ENCODE results near the gene OR9Q1. TPM values are rescaled to one million over a fixed set of nuclear protein-coding genes. Genes with fewer than 3 reads are reported as not detected.
A peak's percentile ranks its signal among the peaks of the same experiment; 100 is the strongest.

OR9Q1 gene
- total and polyA plus RNA-seq, 2 of the 4 experiments (the other 2 are of a cell fraction) = not detected

GRCh38 chr11:58222721-58223120 lies 199.0 kb downstream of the OR9Q1 start:
- ATAC-seq (ENCODE audit: low read depth) (peak; percentile 42), DNase-seq (peak; percentile 41)
- no peaks in the 10 kb centered on the region for H3K27me3 ChIP-seq (ENCODE audit: control insufficient read depth, insufficient read depth, low read length)
- no peak overlapping the region for H3K4me2 ChIP-seq (ENCODE audit: low read depth, low read length)
- H3K56ac ChIP-seq (ENCODE audit: extremely low read depth, insufficient read depth, low read length) = no peak overlapping the region
- no peak overlapping the region for H2BK120ac ChIP-seq (ENCODE audit: low read depth, low read length)
- no peak overlapping the region for H4K5ac ChIP-seq (ENCODE audit: low read depth, low read length)
- H3K14ac ChIP-seq (replicated peaks; ENCODE audit: low read depth, low read length) = no peak overlapping the region
- dilution Hi-C loops (cut with HindIII; ENCODE audit: low sequenced_read_pairs, unreplicated experiment) (no loop called here), in situ Hi-C loops (cut with MboI; ENCODE audit: low sequenced_read_pairs) (no loop called here), intact Hi-C loops (cut with micrococcal nuclease) (no loop called here)
- no peak overlapping the region for H4K91ac ChIP-seq (ENCODE audit: insufficient read depth, low read depth, low read length)
- H3K4me3 ChIP-seq (ENCODE audit: insufficient read depth, low read depth, low read length) = no peak overlapping the region
- H3K4ac ChIP-seq (ENCODE audit: low read depth, low read length) = no peak overlapping the region
- ChIA-PET POLR2A (ENCODE audit: unreplicated experiment) (no interaction called here), CTCF (no interaction called here)
- no peak overlapping the region for H3K18ac ChIP-seq (ENCODE audit: low read depth, low read length)
- no peak overlapping the region for H3K9ac ChIP-seq (ENCODE audit: low read depth, low read length)
- no peaks in the 10 kb centered on the region for H3K4me1 ChIP-seq (ENCODE audit: control insufficient read depth, insufficient read depth, low read length)
- no CpG with 5 or more reads among the region's 7 CpGs for WGBS, 2 experiments (ENCODE audit: extremely low coverage in 2 of 2, insufficient read length in 1 of 2)
- no TSS peak for BruUV-seq (replicated peaks)
- no peaks in the 10 kb centered on the region for H3K9me1 ChIP-seq (ENCODE audit: insufficient read depth, low read length)
- no peak overlapping the region for H3K27ac ChIP-seq (ENCODE audit: insufficient read depth, low read length)
- H3K79me1 ChIP-seq (ENCODE audit: low read depth in 1 of 2, low read length in 2 of 2) = no peaks in the 10 kb centered on the region
- no peaks in the 10 kb centered on the region; the same call in 1 of the 2 replicates for H3K9me3 ChIP-seq (ENCODE audit: control insufficient read depth, insufficient read depth, low read length)
- H2AK9ac ChIP-seq (replicated peaks; ENCODE audit: low read depth, low read length, poor library complexity) = no peak overlapping the region
- no peaks in the 10 kb centered on the region for H3K36me3 ChIP-seq (ENCODE audit: control insufficient read depth, insufficient read depth, low read length)
- no peak overlapping the region for H2AK5ac ChIP-seq (ENCODE audit: low read depth, low read length)
- H4K20me1 ChIP-seq (ENCODE audit: insufficient read depth, low read length) = no peaks in the 10 kb centered on the region
- TF ChIP-seq RFX5 (IDR thresholded peaks at IDR 0.05; ENCODE audit: low read depth, low read length) (no peak), CEBPB (IDR thresholded peaks at IDR 0.05; ENCODE audit: low read depth, low read length) (no peak), CHD1 (IDR thresholded peaks at IDR 0.05; ENCODE audit: low read depth, low read length) (no peak), BHLHE40 (IDR thresholded peaks at IDR 0.05; ENCODE audit: low read depth, low read length) (no peak), NFE2L2 (IDR thresholded peaks at IDR 0.05; ENCODE audit: low read depth, low read length) (no peak), USF2 (IDR thresholded peaks at IDR 0.05; ENCODE audit: low read depth, low read length) (no peak), MXI1 (IDR thresholded peaks at IDR 0.05; ENCODE audit: borderline replicate concordance, low read depth, low read length) (no peak), RCOR1 (IDR thresholded peaks at IDR 0.05; ENCODE audit: insufficient replicate concordance, low read length) (no peak), MAFK (IDR thresholded peaks at IDR 0.05; ENCODE audit: low read depth, low read length) (no peak), FOS (IDR thresholded peaks at IDR 0.05; ENCODE audit: low read depth, low read length) (no peak), SMC3 (IDR thresholded peaks at IDR 0.05; ENCODE audit: low read depth, low read length) (no peak), MAZ (IDR thresholded peaks at IDR 0.05; ENCODE audit: borderline replicate concordance, low read depth, low read length) (no peak), RAD21 (IDR thresholded peaks at IDR 0.05; ENCODE audit: low read length) (no peak), POLR2A (IDR thresholded peaks at IDR 0.05; ENCODE audit: low read depth, low read length) (no peak)
- TF ChIP-seq, protein P1, sequence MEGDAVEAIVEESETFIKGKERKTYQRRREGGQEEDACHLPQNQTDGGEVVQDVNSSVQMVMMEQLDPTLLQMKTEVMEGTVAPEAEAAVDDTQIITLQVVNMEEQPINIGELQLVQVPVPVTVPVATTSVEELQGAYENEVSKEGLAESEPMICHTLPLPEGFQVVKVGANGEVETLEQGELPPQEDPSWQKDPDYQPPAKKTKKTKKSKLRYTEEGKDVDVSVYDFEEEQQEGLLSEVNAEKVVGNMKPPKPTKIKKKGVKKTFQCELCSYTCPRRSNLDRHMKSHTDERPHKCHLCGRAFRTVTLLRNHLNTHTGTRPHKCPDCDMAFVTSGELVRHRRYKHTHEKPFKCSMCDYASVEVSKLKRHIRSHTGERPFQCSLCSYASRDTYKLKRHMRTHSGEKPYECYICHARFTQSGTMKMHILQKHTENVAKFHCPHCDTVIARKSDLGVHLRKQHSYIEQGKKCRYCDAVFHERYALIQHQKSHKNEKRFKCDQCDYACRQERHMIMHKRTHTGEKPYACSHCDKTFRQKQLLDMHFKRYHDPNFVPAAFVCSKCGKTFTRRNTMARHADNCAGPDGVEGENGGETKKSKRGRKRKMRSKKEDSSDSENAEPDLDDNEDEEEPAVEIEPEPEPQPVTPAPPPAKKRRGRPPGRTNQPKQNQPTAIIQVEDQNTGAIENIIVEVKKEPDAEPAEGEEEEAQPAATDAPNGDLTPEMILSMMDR (conservative IDR thresholded peaks at IDR 0.05; ENCODE audit: low read depth, low read length) = no peak
- TF ChIP-seq, protein P2, sequence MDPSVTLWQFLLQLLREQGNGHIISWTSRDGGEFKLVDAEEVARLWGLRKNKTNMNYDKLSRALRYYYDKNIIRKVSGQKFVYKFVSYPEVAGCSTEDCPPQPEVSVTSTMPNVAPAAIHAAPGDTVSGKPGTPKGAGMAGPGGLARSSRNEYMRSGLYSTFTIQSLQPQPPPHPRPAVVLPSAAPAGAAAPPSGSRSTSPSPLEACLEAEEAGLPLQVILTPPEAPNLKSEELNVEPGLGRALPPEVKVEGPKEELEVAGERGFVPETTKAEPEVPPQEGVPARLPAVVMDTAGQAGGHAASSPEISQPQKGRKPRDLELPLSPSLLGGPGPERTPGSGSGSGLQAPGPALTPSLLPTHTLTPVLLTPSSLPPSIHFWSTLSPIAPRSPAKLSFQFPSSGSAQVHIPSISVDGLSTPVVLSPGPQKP (IDR thresholded peaks at IDR 0.05; ENCODE audit: borderline replicate concordance, low read depth, low read length) = no peak
- H2BK15ac ChIP-seq (ENCODE audit: low read depth, low read length) = no peak overlapping the region
- H3K23ac ChIP-seq (ENCODE audit: low read depth, low read length) = no peak overlapping the region
- H2BK5ac ChIP-seq (ENCODE audit: low read depth, low read length, poor library complexity, severe bottlenecking) = no peak overlapping the region
- H2BK20ac ChIP-seq (ENCODE audit: low read depth, low read length) = no peak overlapping the region
- H4K8ac ChIP-seq (ENCODE audit: low read depth in 2 of 2, low read length in 2 of 2) = no peak overlapping the region
- H2AFZ ChIP-seq (replicated peaks; ENCODE audit: low read length, poor library complexity) = no peak overlapping the region
